B cell (primary cell): ENCODE measurements around the gene L2HGDH. TPM values are rescaled to one million over a fixed set of nuclear protein-coding genes. Genes with fewer than 3 reads are reported as not detected.
A peak's percentile ranks its signal among the peaks of the same experiment; 100 is the strongest.

ENCODE experiments used
- ATAC-seq: fragments of 200-7000 bp; cut with Tn5 transposase; one replicate; pipeline ENCODE4 v1.10.0; 2021; ENCODE audit warnings: low read depth, mild to moderate bottlenecking, moderate number of reproducible peaks, moderate library complexity
- CTCF ChIA-PET: fragments of 350-600 bp; sonication (Branson Sonifier 250); formaldehyde crosslinking; loops from one replicate; lab custom pipeline; 2021; ENCODE audit warnings: antibody characterized with exemption, inconsistent platforms; lab: Charles Lee
- POLR2A ChIA-PET: fragments of 350-600 bp; sonication (Branson Sonifier 250); formaldehyde crosslinking; loops from one replicate; lab custom pipeline; 2021; ENCODE audit warnings: antibody characterized with exemption; lab: Charles Lee
- DNase-seq: peaks from one replicate; pipeline ENCODE4 v3.0.0; 2013
- H2AFZ ChIP-seq: 2 replicates; pipeline ENCODE4 v1.6.1; 2012; ENCODE audit warnings: mild to moderate bottlenecking, low read depth, low read length; ENCODE audit not compliant: insufficient read depth, poor library complexity, severe bottlenecking
- H3K27ac ChIP-seq, 2 donors: 1 replicate in 1 of 2; 2 replicates in 1 of 2; pipeline ENCODE4 v1.5.1; 2012 to 2013; ENCODE audit warnings: low read length in 2 of 2, mild to moderate bottlenecking in 2 of 2, moderate library complexity in 1 of 2
- H3K27me3 ChIP-seq, 4 experiments: fragments of 200-600 bp in 1 of 4; sonication (generic) in 1 of 4; replicated peaks in 1 of 4; 1 replicate in 2 of 4; 2 replicates in 2 of 4; pipeline versions ENCODE4 v1.6.1 to v1.7.0; 2013 to 2016; ENCODE audit warnings: low read length in 3 of 4, mild to moderate bottlenecking in 2 of 4, mixed read lengths in 1 of 4, moderate library complexity in 1 of 4; ENCODE audit not compliant: insufficient read depth in 4 of 4, control insufficient read depth in 3 of 4; ENCODE audit errors: control extremely low read depth in 1 of 4
- H3K36me3 ChIP-seq, 2 experiments: replicated peaks in 1 of 2; 1 replicate in 1 of 2; 2 replicates in 1 of 2; pipeline versions ENCODE4 v1.6.1 to v1.7.1; 2013; ENCODE audit warnings: low read length in 1 of 2; ENCODE audit not compliant: insufficient read depth in 2 of 2, control insufficient read depth in 1 of 2; ENCODE audit errors: control extremely low read depth in 1 of 2, extremely low read depth in 1 of 2
- H3K4me1 ChIP-seq, 2 donors: fragments of 200-600 bp in 1 of 2; sonication (generic) in 1 of 2; 1 replicate in 1 of 2; 2 replicates in 1 of 2; pipeline versions ENCODE4 v1.5.1 to v1.6.1; 2013 to 2017; ENCODE audit warnings: low read length in 2 of 2; ENCODE audit not compliant: control insufficient read depth in 2 of 2, insufficient read depth in 2 of 2
- H3K4me2 ChIP-seq: replicated peaks from 2 replicates; pipeline ENCODE3; 2012; ENCODE audit warnings: mild to moderate bottlenecking, low read depth, low read length; ENCODE audit not compliant: poor library complexity, severe bottlenecking
- H3K4me3 ChIP-seq, 5 experiments: fragments of 200-600 bp in 1 of 5; sonication (generic) in 1 of 5; 1 replicate in 3 of 5; 2 replicates in 2 of 5; pipeline versions ENCODE4 v1.5.1 to v1.7.0; 2011 to 2016; ENCODE audit warnings: low read length in 4 of 5, mild to moderate bottlenecking in 4 of 5, low read depth in 2 of 5, control low read depth in 1 of 5, moderate library complexity in 1 of 5; ENCODE audit not compliant: insufficient read depth in 1 of 5; ENCODE audit errors: control extremely low read depth in 1 of 5, extremely low read depth in 1 of 5
- H3K79me2 ChIP-seq: fragments of 200-600 bp; sonication (generic); one replicate; pipeline ENCODE4 v1.6.0; 2016; ENCODE audit warnings: low read length; ENCODE audit not compliant: control insufficient read depth, insufficient read depth
- H3K9ac ChIP-seq: fragments of 200-600 bp; sonication (generic); 2 replicates; pipeline ENCODE4 v1.6.1; 2017; ENCODE audit warnings: mild to moderate bottlenecking, low read length, moderate library complexity
- H3K9me3 ChIP-seq, 3 donors: one replicate each; pipeline versions ENCODE4 v1.6.1 to v1.7.1; 2013; ENCODE audit warnings: low read length in 2 of 3; ENCODE audit not compliant: control insufficient read depth in 2 of 3, insufficient read depth in 1 of 3; ENCODE audit errors: control extremely low read depth in 1 of 3
- H4K20me1 ChIP-seq: 2 replicates; pipeline ENCODE4 v1.6.0; 2012; ENCODE audit warnings: mild to moderate bottlenecking, low read length; ENCODE audit not compliant: insufficient read depth, control insufficient read depth, poor library complexity, severe bottlenecking
- H3K27ac Mint-ChIP-seq: one replicate; pipeline ENCODE4 v1.8.0; 2021; ENCODE audit warnings: mixed read lengths
- H3K27me3 Mint-ChIP-seq: one replicate; pipeline ENCODE4 v1.8.0; 2021; ENCODE audit warnings: mixed read lengths
- H3K4me1 Mint-ChIP-seq: one replicate; pipeline ENCODE4 v1.8.0; 2021; ENCODE audit warnings: mixed read lengths
- H3K4me3 Mint-ChIP-seq: one replicate; pipeline ENCODE4 v1.8.0; 2021; ENCODE audit warnings: mixed read lengths
- H3K9me3 Mint-ChIP-seq: one replicate; pipeline ENCODE4 v1.8.0; 2022; ENCODE audit warnings: mixed read lengths; ENCODE audit not compliant: insufficient read depth
- EZH2 ChIP-seq: IDR thresholded peaks from 2 replicates; pipeline ENCODE4 v1.6.1; 2012; ENCODE audit warnings: borderline replicate concordance, low read depth, mild to moderate bottlenecking, moderate library complexity, low read length; ENCODE audit not compliant: insufficient read depth, poor library complexity, severe bottlenecking
- WGBS: methylation state at CpG from one replicate; pipeline ENCODE4 v1.1.5; 2013; ENCODE audit warnings: missing lambda C conversion rate; ENCODE audit not compliant: insufficient coverage; 5-methylcytosine and 5-hydroxymethylcytosine counted together
- intact Hi-C: fragments of 100-400 bp; cut with micrococcal nuclease; formaldehyde crosslinking; loops from one replicate; pipeline ENCODE4 v1.10.0; 2022
- polyA plus RNA-seq: library from polyadenylated mRNA; depleted of rRNA; stranded (reverse); fragments of >200 nt; gene quantifications from 2 replicates; pipeline ENCODE4 v1.2.3, GENCODE V29; 2012
- total RNA-seq, 2 donors: library from RNA; stranded (reverse); fragments of 120-200 nt in 1 of 2; gene quantifications; 1 replicate in 1 of 2; 2 replicates in 1 of 2; pipeline versions ENCODE4 v1.2.3 to v1.2.4, GENCODE V29; 2013 to 2022
- TF ChIP-seq, protein P1 (sequence below): fragments of 200-600 bp; IDR thresholded peaks from one replicate; pipeline ENCODE4 v1.8.0; 2022; ENCODE audit warnings: antibody characterized with exemption, mild to moderate bottlenecking

Gene L2HGDH
- total and polyA plus RNA-seq, 2 donors (not counting 1 experiment from before 2014, with no cell fraction given), result 1.1 to 5.5 TPM

DNA sequence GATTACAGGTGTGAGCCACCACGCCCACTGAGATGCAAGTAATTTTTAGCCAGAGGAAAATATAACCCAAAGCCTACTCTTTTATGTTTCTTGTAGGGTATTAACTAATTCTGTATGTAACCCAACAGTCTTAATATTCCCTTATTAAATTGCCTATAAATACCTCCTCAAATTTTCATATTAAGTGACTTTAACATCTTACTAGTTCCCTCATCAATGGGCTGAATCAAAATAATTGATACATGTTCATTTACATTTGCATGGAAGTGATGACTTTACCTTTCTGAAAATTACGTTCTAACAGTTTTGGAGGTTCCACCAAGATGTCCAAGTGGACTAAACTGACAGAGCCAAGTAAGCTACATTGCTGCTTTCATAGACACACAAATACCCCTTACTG is 83.7 kb downstream of the L2HGDH start:
- Histone ChIP-seq H3K4me1 (peaks cover 21 to 25% of the 10 kb centered on the region in 2 donors), H3K27me3 (no peaks in the 10 kb centered on the region), H2AFZ (no peak overlapping the region), H3K79me2 (peaks cover 69% of the 10 kb centered on the region), H3K27ac (no peak overlapping the region), H3K4me3 (no peak overlapping the region), H4K20me1 (peaks cover 38% of the 10 kb centered on the region), H3K36me3 (no peaks in the 10 kb centered on the region), H3K9ac (no peak overlapping the region), H3K9me3 (no peaks in the 10 kb centered on the region), H3K4me2 (no peak overlapping the region)
- no peak for ATAC-seq
- no peak for TF ChIP-seq EZH2
- TF ChIP-seq, protein P1, sequence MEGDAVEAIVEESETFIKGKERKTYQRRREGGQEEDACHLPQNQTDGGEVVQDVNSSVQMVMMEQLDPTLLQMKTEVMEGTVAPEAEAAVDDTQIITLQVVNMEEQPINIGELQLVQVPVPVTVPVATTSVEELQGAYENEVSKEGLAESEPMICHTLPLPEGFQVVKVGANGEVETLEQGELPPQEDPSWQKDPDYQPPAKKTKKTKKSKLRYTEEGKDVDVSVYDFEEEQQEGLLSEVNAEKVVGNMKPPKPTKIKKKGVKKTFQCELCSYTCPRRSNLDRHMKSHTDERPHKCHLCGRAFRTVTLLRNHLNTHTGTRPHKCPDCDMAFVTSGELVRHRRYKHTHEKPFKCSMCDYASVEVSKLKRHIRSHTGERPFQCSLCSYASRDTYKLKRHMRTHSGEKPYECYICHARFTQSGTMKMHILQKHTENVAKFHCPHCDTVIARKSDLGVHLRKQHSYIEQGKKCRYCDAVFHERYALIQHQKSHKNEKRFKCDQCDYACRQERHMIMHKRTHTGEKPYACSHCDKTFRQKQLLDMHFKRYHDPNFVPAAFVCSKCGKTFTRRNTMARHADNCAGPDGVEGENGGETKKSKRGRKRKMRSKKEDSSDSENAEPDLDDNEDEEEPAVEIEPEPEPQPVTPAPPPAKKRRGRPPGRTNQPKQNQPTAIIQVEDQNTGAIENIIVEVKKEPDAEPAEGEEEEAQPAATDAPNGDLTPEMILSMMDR, result no peak
- intact Hi-C loops, result no loop called here
- CTCF ChIA-PET, result interaction anchor here (1.5 kb wide), 1 partner anchor 594 kb away, joined by 3 read pairs; no protein-coding TSS in a partner anchor
- Mint-ChIP-seq H3K9me3 (no peaks in the 10 kb centered on the region), H3K4me3 (no peak overlapping the region), H3K4me1 (peaks cover 49% of the 10 kb centered on the region), H3K27me3 (no peaks in the 10 kb centered on the region), H3K27ac (no peak overlapping the region)
- POLR2A ChIA-PET, result interaction anchor here (1.1 kb wide), 1 partner anchor 361 kb away, joined by 4 read pairs; no protein-coding TSS in a partner anchor
- WGBS, result no CpG with 5 or more reads among the region's 2 CpGs
- DNase-seq, result no peak

DNA sequence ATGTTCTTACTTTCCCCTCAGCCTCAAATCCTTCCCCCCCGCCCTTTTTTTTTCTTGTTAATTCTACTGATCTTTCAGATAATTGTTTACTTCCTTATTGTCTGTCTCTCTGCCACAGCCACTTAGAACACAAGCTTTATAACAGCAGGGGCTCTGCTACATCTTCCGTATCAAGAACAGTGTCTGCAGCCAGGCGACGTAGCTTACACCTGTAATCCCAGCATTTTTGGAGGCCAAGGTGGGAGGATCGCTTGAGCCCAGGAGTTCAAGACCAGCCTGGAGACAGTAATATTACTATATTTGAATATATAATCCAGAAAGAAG is 86.1 kb downstream of the L2HGDH start:
- H3K4me3 ChIP-seq, result no peak overlapping the region
- Mint-ChIP-seq H3K4me3 (no peak overlapping the region), H3K4me1 (peaks cover 57% of the 10 kb centered on the region), H3K9me3 (no peaks in the 10 kb centered on the region), H3K27ac (no peak overlapping the region), H3K27me3 (no peaks in the 10 kb centered on the region)
- H3K79me2 ChIP-seq, result peaks cover 93% of the 10 kb centered on the region
- TF ChIP-seq EZH2, result no peak
- TF ChIP-seq, protein P1, result no peak
- ChIA-PET CTCF (interaction anchor here (0.7 kb wide), 1 partner anchor 114 kb away, joined by 3 read pairs; no protein-coding TSS in a partner anchor), POLR2A (no interaction called here)
- H3K4me2 ChIP-seq, result peak overlapping the region; percentile 16
- no peak overlapping the region for H2AFZ ChIP-seq
- ATAC-seq, result no peak
- no peaks in the 10 kb centered on the region for H3K9me3 ChIP-seq
- DNase-seq, result no peak
- H3K36me3 ChIP-seq, result no peaks in the 10 kb centered on the region
- H4K20me1 ChIP-seq, result peaks cover 48% of the 10 kb centered on the region
- intact Hi-C loops, result no loop called here
- no peaks in the 10 kb centered on the region for H3K27me3 ChIP-seq
- H3K27ac ChIP-seq, result peak overlapping the region in 1 of 2 donors; percentile 55
- peaks cover 19 to 21% of the 10 kb centered on the region in 2 donors for H3K4me1 ChIP-seq
- H3K9ac ChIP-seq, result no peak overlapping the region
- 65% methylated on average over 4 of the region's 5 CpGs for WGBS
